HepG2 (cell line): ENCODE results near the gene POLR3E. TPM values are rescaled to one million over a fixed set of nuclear protein-coding genes. Genes with fewer than 3 reads are reported as not detected.
"Not testable (repeated sequence)": the region's sequence is repeated elsewhere in the genome, so short reads cannot be mapped to it uniquely, and the experiment has no call there.

Experiments
- ATAC-seq: fragments of 200-7000 bp; cut with Tn5 transposase; 3 replicates; pipeline ENCODE4 v1.9.1; 2020; ENCODE audit warnings: mild to moderate bottlenecking, moderate library complexity
- BruUV-seq: library from RNA; stranded (reverse); fragments of 400-500 nt; replicated peaks from 2 replicates; lab custom pipeline; 2021; lab: Mats Ljungman, UMichigan
- CTCF ChIA-PET: fragments of 300-600 bp; formaldehyde crosslinking; extraction: SDS; loops from one replicate; lab custom pipeline; 2021; ENCODE audit warnings: low total read pairs, inconsistent platforms, low intra/inter-chr PET ratio; lab: Yijun Ruan, JAX
- POLR2A ChIA-PET: fragments of 350-600 bp; sonication (Branson Sonifier 250); formaldehyde crosslinking; loops from one replicate; lab custom pipeline; 2020; ENCODE audit warnings: antibody characterized with exemption, inconsistent platforms; lab: Yijun Ruan, JAX
- DNase-seq: peaks from one replicate; pipeline ENCODE4 v3.0.0-alpha.2; 2015; ENCODE audit warnings: low spot score
- FAIRE-seq: peaks from 3 replicates; lab custom pipeline; 2011; peaks lifted over from hg19 to GRCh38; lab: Jason Lieb, UNC
- H2AFZ ChIP-seq: one replicate; pipeline ENCODE4 v1.6.1; 2011; ENCODE audit warnings: low read length, inconsistent platforms
- H3K27ac ChIP-seq: fragments of 300-600 bp; 3 replicates; pipeline ENCODE4 v1.8.0; 2011; ENCODE audit warnings: mixed run types, mild to moderate bottlenecking, mixed read lengths, low read length, inconsistent platforms; ENCODE audit not compliant: insufficient read depth; ENCODE audit errors: extremely low read length
- H3K27me3 ChIP-seq, 2 experiments: fragments of 200-600 bp in 1 of 2; 2 replicates in 1 of 2; 3 replicates in 1 of 2; pipeline versions ENCODE4 v1.6.0 to v1.8.0; 2011; ENCODE audit warnings: low read length in 2 of 2, mild to moderate bottlenecking in 2 of 2, moderate library complexity in 2 of 2, inconsistent platforms in 1 of 2; ENCODE audit not compliant: insufficient read depth in 2 of 2, control insufficient read depth in 1 of 2
- H3K36me3 ChIP-seq, 2 experiments: fragments of 200-600 bp in 1 of 2; replicated peaks in 1 of 2; 2 replicates in 1 of 2; 3 replicates in 1 of 2; pipeline versions ENCODE4 v1.5.1 to v1.8.0; 2011; ENCODE audit warnings: low read length in 2 of 2, inconsistent platforms in 1 of 2; ENCODE audit not compliant: insufficient read depth in 2 of 2, control insufficient read depth in 1 of 2
- H3K4me1 ChIP-seq: 2 replicates; pipeline ENCODE4 v1.5.1; 2012; ENCODE audit warnings: low read length, inconsistent platforms; ENCODE audit not compliant: insufficient read depth
- H3K4me2 ChIP-seq: 2 replicates; pipeline ENCODE4 v1.6.0; 2011; ENCODE audit warnings: low read depth, low read length, inconsistent platforms
- H3K4me3 ChIP-seq, 3 experiments: fragments of 200-600 bp in 1 of 3; sonication (generic), shearing (Covaris generic) in 1 of 3; replicated peaks in 1 of 3; 2 replicates each; pipeline ENCODE4 v1.5.1; 2011 to 2016; ENCODE audit warnings: low read length in 3 of 3, inconsistent platforms in 2 of 3, low read depth in 2 of 3, mild to moderate bottlenecking in 2 of 3, control low read depth in 1 of 3, mixed read lengths in 1 of 3; ENCODE audit not compliant: insufficient read depth in 1 of 3
- H3K79me2 ChIP-seq: one replicate; pipeline ENCODE4 v1.6.1; 2011; ENCODE audit warnings: low read length, inconsistent platforms; ENCODE audit not compliant: insufficient read depth
- H3K9ac ChIP-seq: 2 replicates; pipeline ENCODE4 v1.6.0; 2011; ENCODE audit warnings: mild to moderate bottlenecking, low read depth, low read length, inconsistent platforms; ENCODE audit not compliant: insufficient read depth
- H3K9me3 ChIP-seq: 2 replicates; pipeline ENCODE4 v1.5.1; 2012; ENCODE audit warnings: mild to moderate bottlenecking, low read length
- H4K20me1 ChIP-seq: 2 replicates; pipeline ENCODE4 v1.6.0; 2011; ENCODE audit warnings: inconsistent platforms, mild to moderate bottlenecking, low read length, moderate library complexity; ENCODE audit not compliant: insufficient read depth
- AKAP8 ChIP-seq: sonication (generic); formaldehyde crosslinking; IDR thresholded peaks from 2 replicates; pipeline ENCODE4 v1.5.1; 2020; ENCODE audit warnings: mild to moderate bottlenecking, missing genetic modification reagents
- GABPB1 ChIP-seq: IDR thresholded peaks from 2 replicates; pipeline ENCODE4 v1.6.1; 2016; ENCODE audit warnings: mild to moderate bottlenecking, missing genetic modification reagents, moderate library complexity, missing compliant biosample characterization
- LCORL ChIP-seq, 2 experiments: fragments of 450-650 bp in 1 of 2; sonication (generic) in 1 of 2; formaldehyde crosslinking in 1 of 2; IDR thresholded peaks; 2 replicates each; pipeline versions ENCODE4 v1.5.0 to v1.6.1; 2017 to 2020; ENCODE audit warnings: antibody characterized with exemption in 1 of 2, missing genetic modification reagents in 1 of 2
- POLR2A ChIP-seq, 2 experiments: IDR thresholded peaks; 2 replicates each; pipeline ENCODE4 v1.6.1; 2011; ENCODE audit warnings: low read depth in 2 of 2, low read length in 2 of 2, mild to moderate bottlenecking in 1 of 2, moderate library complexity in 1 of 2; ENCODE audit not compliant: insufficient read depth in 1 of 2
- PRMT3 ChIP-seq: sonication (generic); formaldehyde crosslinking; IDR thresholded peaks from 2 replicates; pipeline ENCODE4 v1.8.1; 2022; ENCODE audit warnings: low read depth, mild to moderate bottlenecking, moderate library complexity, missing genetic modification reagents, borderline replicate concordance
- RBFOX2 ChIP-seq: fragments of 200-400 bp; formaldehyde crosslinking; IDR thresholded peaks from 2 replicates; pipeline ENCODE4 v1.6.1; 2017; ENCODE audit warnings: low read depth, mild to moderate bottlenecking, low read length
- RBM22 ChIP-seq: fragments of 200-400 bp; formaldehyde crosslinking; optimal IDR thresholded peaks from 2 replicates; pipeline ENCODE3; 2017; ENCODE audit warnings: mild to moderate bottlenecking, low read length, moderate library complexity
- TMF1 ChIP-seq: sonication (generic); formaldehyde crosslinking; IDR thresholded peaks from 2 replicates; pipeline ENCODE4 v1.8.1; 2022; ENCODE audit warnings: low read depth, missing genetic modification reagents
- ZBTB38 ChIP-seq: sonication (generic); formaldehyde crosslinking; IDR thresholded peaks from 2 replicates; pipeline ENCODE4 v1.5.1; 2020; ENCODE audit warnings: mild to moderate bottlenecking, missing genetic modification reagents
- ZFP36L1 ChIP-seq: sonication (generic); formaldehyde crosslinking; IDR thresholded peaks from 2 replicates; pipeline ENCODE4 v1.8.0; 2022; ENCODE audit warnings: mild to moderate bottlenecking, missing genetic modification reagents, moderate library complexity
- ZKSCAN8 ChIP-seq: IDR thresholded peaks from 2 replicates; pipeline ENCODE4 v1.6.1; 2016; ENCODE audit warnings: borderline replicate concordance, missing genetic modification reagents, missing compliant biosample characterization
- ZNF280B ChIP-seq: sonication (generic); formaldehyde crosslinking; IDR thresholded peaks from 2 replicates; pipeline ENCODE4 v1.5.0; 2020; ENCODE audit warnings: missing genetic modification reagents, mild to moderate bottlenecking, borderline replicate concordance
- ZNF891 ChIP-seq: sonication (generic); formaldehyde crosslinking; IDR thresholded peaks from 2 replicates; pipeline ENCODE4 v1.5.0; 2020; ENCODE audit warnings: mild to moderate bottlenecking, missing genetic modification reagents
- WGBS: methylation state at CpG from one replicate; pipeline ENCODE4 v1.1.6; 2017; ENCODE audit warnings: low lambda C conversion rate; 5-methylcytosine and 5-hydroxymethylcytosine counted together
- in situ Hi-C: cut with HindIII; loops from 2 replicates; pipeline ENCODE4 v1.10.0; 2017; ENCODE audit warnings: low pct_unique_long_range_greater_than_20kb; ENCODE audit not compliant: extremely low pct_ligation_motif_present
- intact Hi-C: fragments of 100-400 bp; cut with micrococcal nuclease; formaldehyde crosslinking; loops from one replicate; pipeline ENCODE4 v1.10.0; 2022; ENCODE audit not compliant: unreplicated experiment
- polyA plus RNA-seq, 8 experiments: library from polyadenylated mRNA; depleted of rRNA in 3 of 8; stranded (reverse) in 7 of 8; unstranded in 1 of 8; fragments of >200 nt; fragmentation: Illumina TruSeq in 4 of 8; extraction: Trizol in 4 of 8; gene quantifications; 2 replicates each; pipeline versions ENCODE4 v1.2.1 to v1.2.3, GENCODE V29; 2011 to 2016; ENCODE audit warnings: low read depth in 4 of 8, missing spikeins in 1 of 8, mixed read lengths in 1 of 8; ENCODE audit not compliant: insufficient read depth in 1 of 8
- total RNA-seq, 5 experiments: library from RNA; depleted of rRNA; stranded (reverse); fragments of >200 nt; fragmentation: Illumina TruSeq; extraction: Trizol; gene quantifications; 2 replicates each; pipeline ENCODE4 v1.2.3, GENCODE V29; 2016; ENCODE audit warnings: low read depth in 1 of 5

The POLR3E gene
- total and polyA plus RNA-seq, 2 of the 13 experiments (the other 11 are each of a cell fraction or from before 2014, with no cell fraction given) = 135 to 262 TPM

- Histone ChIP-seq H3K79me2 (peaks cover 66% of the 10 kb centered on the region), H3K4me1 (peaks cover 30% of the 10 kb centered on the region), H4K20me1 (peaks cover 61% of the 10 kb centered on the region), H3K36me3 (peaks cover 34 to 51% of the 10 kb centered on the region in 2 experiments)
- intact Hi-C loops, ATAC-seq, H3K4me2 ChIP-seq, FAIRE-seq, H3K27ac ChIP-seq, BruUV-seq, H3K9me3 ChIP-seq, H3K27me3 ChIP-seq, in situ Hi-C loops, H3K4me3 ChIP-seq, DNase-seq, H3K9ac ChIP-seq, H2AFZ ChIP-seq: not testable (repeated sequence)
- POLR2A ChIA-PET = interaction anchor here (1.4 kb wide), 1 partner anchor 74 kb away, joined by 4 read pairs; no protein-coding TSS in a partner anchor
- TF ChIP-seq RBFOX2 (peak; percentile 21; the same call in 1 of the 2 replicates), GABPB1 (CRISPR knock-in tag) (0 out of 2 replicates have a peak, but pooled peaks have one; percentile 14)
- WGBS = 96% methylated on average over 7 of the region's 7 CpGs
- CTCF ChIA-PET = interaction anchor here (1.5 kb wide), 1 partner anchor 105 kb away, joined by 7 read pairs; no protein-coding TSS in a partner anchor
Measured at GRCh38 chr16:22301423-22301822, 4.2 kb downstream of the POLR3E start.

GRCh38 chr16:22302776-22303363, 5.7 kb downstream of the POLR3E start:
- Histone ChIP-seq H3K79me2 (peaks cover 61% of the 10 kb centered on the region), H3K4me3 (no peak overlapping the region), H3K27me3 (no peaks in the 10 kb centered on the region; a peak in 1 of 5 replicates), H3K27ac (no peak overlapping the region), H3K36me3 (peaks cover 47 to 66% of the 10 kb centered on the region in 2 experiments), H3K4me1 (peaks cover 30% of the 10 kb centered on the region), H3K9me3 (no peaks in the 10 kb centered on the region), H3K4me2 (no peak overlapping the region), H2AFZ (no peak overlapping the region), H4K20me1 (peaks cover 63% of the 10 kb centered on the region), H3K9ac (no peak overlapping the region)
- no peak for DNase-seq
- 0 out of 2 replicates have a peak, but pooled peaks have one; percentile 70 for TF ChIP-seq AKAP8 (CRISPR knock-in tag)
- peak; percentile 41; the same call in 1 of the 2 replicates for TF ChIP-seq ZNF891 (CRISPR knock-in tag)
- no peak for TF ChIP-seq ZFP36L1
- TF ChIP-seq ZBTB38 (CRISPR knock-in tag) = 0 out of 2 replicates have a peak, but pooled peaks have one; percentile 20
- no peak for TF ChIP-seq LCORL (IDR thresholded peaks at IDR 0.05)
- TF ChIP-seq LCORL (CRISPR knock-in tag; IDR thresholded peaks at IDR 0.05) = no peak
- peak; percentile 66 for TF ChIP-seq RBM22
- no peak for TF ChIP-seq TMF1 (CRISPR knock-in tag)
- peak in 1 of 2 experiments; percentile 24; a peak in 1 of 4 replicates for TF ChIP-seq POLR2A (IDR thresholded peaks at IDR 0.05; ENCODE audit: insufficient read depth in 1 of 2, low read depth in 2 of 2, low read length in 2 of 2)
- TF ChIP-seq ZKSCAN8 = no peak
- no peak for TF ChIP-seq PRMT3 (CRISPR knock-in tag)
- TF ChIP-seq ZNF280B (CRISPR knock-in tag) = 0 out of 2 replicates have a peak, but pooled peaks have one; percentile 54
- WGBS = 95% methylated on average over 10 of the region's 12 CpGs
- intact Hi-C loops (no loop called here), in situ Hi-C loops (no loop called here)
- no peak for FAIRE-seq
- POLR2A ChIA-PET = no interaction called here
- BruUV-seq = no TSS peak
- CTCF ChIA-PET = no interaction called here
- no peak for ATAC-seq
